ENCODE results near the gene FAT2.
"Not testable (repeated sequence)": the region's sequence is repeated elsewhere in the genome, so short reads cannot be mapped to it uniquely, and the experiment has no call there.

Gene FAT2

DNA sequence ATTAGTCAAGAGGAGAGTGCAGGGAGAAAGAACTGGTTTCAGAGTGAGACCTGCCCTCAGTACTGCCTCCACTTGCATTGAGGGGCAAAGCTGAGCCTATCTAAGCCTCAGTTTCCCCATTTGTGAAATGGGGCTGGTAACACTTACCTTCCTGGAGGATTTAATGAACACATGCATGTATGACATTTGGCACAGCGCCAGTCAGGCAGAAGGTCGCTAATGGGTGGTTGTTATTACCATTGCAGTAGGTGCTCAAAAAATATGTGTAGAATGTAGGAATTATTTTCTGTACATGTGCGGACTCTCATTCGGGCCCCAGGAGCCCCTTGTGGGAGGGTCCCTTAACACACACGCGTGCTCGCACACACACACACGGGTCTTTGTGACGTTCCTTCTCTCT lies 10.9 kb downstream of the FAT2 start:
- DNase-seq = no peak

- not testable (repeated sequence) for DNase-seq
Observed at GRCh38 chr5:151579146-151579545, 12.0 kb downstream of the FAT2 start.

DNA sequence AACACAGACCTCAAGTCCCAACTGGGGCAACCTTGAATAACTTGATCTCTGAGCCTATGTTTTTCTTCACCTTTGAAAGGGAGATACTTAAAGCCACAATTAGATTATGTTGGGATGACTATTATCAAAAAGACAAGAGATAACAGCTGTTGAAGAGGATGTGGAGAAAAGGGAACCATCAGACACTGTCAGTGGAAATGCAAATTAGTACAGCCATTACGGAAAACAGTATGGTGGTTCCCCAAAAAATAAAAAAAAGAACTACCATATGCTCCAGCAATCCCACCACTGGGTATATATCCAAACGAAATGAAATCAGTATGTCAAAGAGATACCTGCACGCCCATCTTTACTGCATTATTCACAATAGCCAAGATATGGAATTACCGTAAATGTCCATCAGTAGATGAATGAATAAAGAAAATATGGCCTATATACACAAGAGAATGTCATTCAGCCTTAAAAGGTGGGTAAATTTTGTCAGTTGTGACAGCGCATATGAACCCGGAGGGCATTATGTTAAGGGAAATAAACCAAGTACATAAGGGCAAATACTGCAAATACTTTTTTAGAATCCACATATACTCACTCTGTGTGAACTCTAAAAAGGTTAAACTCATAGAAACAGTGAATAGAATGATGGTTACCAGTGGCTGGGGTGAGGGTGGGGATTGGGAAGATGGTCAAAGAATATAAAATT lies 12.7 kb downstream of the FAT2 start:
- no peak for DNase-seq

DNA sequence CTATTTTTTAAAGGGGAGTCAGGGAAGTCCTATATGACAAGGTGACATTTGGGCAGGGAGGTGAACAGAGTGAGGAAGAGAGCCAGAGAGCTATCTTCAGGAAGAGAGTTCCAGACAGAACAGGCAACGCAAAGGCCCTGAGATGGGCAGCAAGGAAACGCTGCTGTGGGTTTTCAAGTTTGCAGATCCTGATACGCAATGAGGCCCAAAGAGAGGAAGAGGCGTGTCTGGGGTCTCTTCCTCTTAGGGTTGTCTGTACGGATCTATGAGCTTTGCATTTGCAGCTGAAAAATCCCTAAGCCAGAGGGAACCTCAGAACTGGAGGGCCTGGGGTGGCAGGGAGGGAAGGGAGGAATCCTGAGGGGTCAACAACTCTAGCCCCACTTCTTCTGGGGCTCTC lies 13.6 kb downstream of the FAT2 start:
- DNase-seq = no peak

- no peak for DNase-seq
Observed at GRCh38 chr5:151574444-151574996, 16.6 kb downstream of the FAT2 start.

DNA sequence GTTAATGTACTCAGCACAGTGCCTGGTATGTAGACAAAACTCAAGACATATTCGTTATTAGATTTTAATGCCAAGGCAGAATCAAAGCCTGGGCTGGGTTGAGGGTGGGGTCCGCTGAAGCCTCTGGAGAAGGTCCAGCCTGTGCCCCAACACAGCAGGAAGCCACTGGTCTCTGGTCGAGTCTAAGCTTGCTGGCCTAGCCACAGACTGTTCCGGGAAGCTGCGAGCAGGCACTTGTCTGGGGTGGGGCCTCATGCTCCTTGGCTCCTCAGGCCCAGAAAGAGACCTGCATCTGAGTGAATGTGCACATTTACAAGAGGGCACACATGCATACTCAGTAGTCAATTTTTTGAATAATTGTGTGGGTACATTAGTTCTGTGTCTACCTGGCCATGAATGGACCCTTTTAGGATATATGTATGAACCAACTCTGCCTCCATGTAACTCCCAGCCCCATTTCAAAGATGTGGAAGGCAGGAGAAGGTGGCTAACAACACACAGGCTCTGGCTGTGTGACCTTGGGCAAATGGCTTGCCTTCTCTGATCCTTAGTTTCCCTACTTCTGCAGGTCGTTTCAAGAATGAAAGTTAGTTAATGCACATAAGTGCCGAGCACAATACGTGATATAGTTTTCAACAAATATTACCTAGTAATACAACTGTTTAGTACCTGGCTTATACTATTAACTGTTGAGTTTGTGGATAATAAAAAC lies 18.3 kb downstream of the FAT2 start:
- DNase-seq = no peak

DNA sequence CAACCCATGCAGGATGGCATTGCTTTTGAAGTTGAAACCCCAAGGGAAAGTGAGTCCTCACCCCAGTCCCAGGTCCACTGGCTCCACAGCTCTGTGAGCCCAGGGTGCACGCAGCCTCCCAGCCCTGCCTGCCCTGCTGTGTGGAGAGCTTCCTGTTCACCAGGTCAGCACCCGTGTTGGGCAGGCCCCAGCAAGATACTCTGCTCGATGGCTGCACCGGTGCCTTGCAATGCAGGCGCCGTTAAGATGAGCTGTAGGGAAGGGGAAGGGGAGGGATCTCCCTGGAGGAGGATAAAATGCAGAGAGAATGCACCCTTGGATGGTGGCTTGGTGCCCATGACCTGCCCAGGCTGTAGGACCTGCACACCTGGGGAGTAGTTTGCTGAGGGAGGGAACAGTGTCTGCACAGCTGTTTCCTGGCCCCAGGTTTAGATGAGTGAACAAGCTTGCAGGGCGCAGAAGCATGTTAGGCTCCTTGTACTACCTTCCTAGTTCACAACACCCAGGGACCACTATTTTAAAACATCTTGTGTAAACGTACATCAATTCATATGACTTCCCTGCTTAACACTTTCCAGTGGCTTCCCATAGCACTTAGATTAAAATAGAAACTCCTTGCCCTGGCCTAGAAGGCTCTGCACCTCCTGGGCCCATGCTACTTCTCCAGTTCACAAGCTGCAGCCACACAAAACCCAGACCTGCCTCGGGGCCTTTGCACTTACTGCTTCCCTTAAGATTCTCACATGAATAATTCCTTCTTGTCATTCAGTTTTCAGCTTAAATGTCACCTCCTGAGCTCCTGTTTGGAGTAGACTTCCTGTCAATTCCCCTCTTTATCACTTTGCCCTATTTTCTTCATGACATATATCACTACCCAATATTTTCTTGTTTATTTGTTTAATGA lies 19.6 kb downstream of the FAT2 start:
- no peak for DNase-seq

- DNase-seq = no peak
Observed at GRCh38 chr5:151570512-151571269, 20.4 kb downstream of the FAT2 start.

DNA sequence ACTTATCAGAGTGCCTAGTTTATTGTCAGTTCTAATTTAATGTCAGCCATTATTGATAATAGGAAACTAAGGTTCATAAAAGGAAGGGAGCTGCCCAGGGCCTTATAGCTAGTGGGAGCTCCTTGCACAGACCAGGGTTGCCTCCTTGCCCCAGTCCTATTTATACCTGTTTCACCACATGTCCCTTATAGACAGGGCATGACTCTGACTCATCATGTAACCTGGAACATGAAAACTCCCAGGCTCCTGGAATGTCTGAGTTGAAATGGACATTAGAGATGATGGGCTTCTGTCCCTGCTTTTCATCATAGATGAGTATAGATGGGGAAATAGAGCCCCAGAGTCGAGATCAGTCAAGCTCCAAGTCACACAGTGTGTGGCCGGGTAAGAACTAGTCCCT lies 21.1 kb downstream of the FAT2 start:
- DNase-seq = no peak

DNA sequence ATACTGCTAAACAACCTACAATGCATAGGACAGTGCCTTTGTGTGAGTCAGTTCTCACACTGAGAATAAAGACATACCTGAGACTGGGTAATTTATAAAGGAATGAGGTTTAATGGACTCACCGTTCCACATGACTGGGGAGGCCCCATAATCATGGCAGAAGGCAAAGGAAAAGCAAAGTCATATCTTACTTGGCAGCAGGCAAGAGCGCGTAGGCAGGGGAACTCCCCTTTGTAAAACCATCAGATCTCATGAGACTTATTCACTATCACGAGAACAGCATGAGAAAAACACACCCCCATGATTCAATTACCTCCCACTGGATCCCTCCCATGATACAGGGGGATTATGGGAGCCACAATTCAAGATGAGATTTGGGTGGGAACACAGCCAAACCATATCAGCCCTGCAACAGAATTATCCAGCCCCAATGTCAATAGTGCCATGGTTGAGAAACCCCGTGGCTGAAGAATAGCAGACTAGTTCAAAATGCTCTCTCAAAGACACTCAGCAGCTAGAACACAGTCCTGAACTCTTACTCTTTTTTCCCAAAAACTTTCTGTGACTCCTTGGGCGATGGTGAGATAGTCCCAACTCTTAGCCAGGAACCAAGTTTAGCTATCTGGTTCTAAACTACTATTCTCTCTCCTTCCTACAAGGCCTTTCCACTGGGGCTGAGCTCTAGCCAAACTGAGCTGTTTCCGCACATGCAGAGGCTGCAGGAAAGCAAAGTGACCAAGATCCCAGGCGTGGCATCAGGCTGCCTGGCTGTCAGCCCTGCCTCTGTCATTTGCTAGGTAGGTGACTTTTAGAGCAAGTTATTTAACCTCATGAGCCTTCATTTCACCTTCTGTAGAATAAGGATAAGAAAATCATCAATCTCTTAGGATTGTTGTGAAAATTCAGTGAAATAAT lies 21.7 kb downstream of the FAT2 start:
- no peak for DNase-seq

GRCh38 chr5:151568036-151568435 lies 23.1 kb downstream of the FAT2 start:
- DNase-seq = no peak

GRCh38 chr5:151565971-151566370 lies 25.2 kb downstream of the FAT2 start:
- DNase-seq = no peak

DNA sequence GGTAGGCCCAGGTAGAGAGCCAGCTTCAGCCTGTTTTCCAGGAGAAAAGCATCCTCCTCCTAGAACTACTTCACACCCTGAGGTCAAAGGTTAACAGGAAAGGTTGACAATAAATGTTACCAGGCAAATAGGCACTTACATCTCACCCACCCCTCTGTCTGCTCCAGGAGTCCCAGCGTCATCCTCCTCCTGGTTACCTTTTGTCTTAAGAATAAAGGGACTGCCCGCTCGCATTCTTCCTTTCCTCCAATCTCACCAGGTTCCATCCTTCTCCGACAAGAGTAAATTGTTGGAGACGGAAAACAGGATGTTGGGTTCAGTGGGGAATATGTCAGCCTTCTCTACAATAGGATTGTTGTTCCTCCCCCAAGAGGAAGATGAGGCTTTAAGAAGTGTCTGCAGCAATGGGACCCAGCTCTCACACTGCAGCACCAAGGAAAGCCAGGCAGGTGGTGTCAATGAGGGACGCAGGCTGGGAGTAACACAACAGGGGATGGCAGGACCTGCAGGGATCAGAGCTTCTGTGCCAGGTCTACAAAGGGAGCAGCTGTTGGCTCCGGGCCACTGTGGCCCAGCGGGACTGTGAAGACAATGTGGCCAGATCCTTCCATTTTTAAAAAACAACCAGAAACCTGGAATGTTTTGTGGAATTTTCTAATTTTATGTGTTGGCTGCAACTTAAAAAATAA lies 29.0 kb downstream of the FAT2 start:
- DNase-seq = no peak

DNA sequence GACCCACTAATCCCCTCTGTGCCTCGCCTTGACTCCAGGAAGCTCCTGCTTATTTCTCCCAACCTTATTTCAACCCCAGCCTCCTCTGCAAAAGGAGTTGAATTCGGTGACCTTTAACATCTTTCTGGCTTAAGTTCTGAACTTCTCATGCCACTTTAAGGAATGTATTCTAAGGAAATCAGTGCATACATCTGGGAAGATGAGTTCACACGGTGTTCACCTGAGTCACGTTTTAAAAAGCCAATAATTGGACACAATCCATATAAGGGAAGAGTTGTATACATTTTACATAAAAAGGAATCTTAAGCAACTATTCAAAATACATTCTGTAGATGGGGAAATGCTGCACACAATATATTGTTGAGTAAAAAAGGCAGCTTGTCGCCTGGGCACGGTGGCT lies 33.2 kb downstream of the FAT2 start:
- no peak for DNase-seq

GRCh38 chr5:151557466-151557865 lies 33.7 kb downstream of the FAT2 start:
- no peak for DNase-seq

GRCh38 chr5:151556806-151557205 lies 34.3 kb downstream of the FAT2 start:
- no peak for DNase-seq

GRCh38 chr5:151555760-151556576 lies 35.2 kb downstream of the FAT2 start:
- DNase-seq = no peak

DNA sequence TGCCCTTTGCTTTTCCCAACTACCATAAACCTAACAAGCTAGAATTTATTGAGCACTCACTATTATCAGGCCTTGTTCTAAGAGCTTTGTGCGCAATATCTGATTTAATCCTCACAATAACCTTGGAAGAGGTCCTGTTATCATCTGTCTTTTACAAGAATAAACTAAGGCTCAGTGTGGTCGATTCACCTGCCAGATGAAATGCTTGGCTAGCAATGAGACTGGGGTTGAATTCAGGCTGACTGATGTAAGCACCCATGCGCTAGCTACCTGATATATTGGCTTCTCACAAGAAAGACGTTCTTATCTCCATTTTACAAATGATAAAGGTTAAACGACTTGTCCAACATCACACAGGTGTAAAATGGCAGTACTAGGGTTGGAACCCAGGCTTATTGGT lies 37.4 kb downstream of the FAT2 start:
- no peak for DNase-seq

- DNase-seq = no peak
Observed at GRCh38 chr5:151553130-151553670, 37.9 kb downstream of the FAT2 start.

DNA sequence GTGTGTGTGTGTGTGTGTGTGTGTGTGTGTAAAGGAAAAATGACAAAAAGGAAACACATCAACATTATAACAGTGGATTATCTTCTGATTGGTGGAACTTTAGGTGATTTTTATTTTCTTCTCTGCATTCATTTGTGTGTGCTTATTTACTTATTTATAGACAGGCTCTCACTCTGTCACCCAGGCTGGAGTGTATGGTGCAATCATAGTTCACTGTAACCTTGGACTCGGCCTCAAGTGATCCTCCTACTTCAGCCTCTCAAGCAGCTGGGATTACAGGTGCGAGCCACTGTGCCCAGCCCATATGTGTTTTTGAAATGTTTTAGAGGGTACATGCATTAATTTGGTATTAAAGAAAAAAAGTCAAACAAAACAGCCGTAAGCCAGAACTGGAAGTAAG lies 39.1 kb downstream of the FAT2 start:
- DNase-seq = no peak
